Fibroblast of mammary gland (primary cell): ENCODE measurements around the gene CACNA1E.
A peak's percentile ranks its signal among the peaks of the same experiment; 100 is the strongest.

Source experiments
- DNase-seq: peaks from one replicate; pipeline ENCODE4 v3.0.0-alpha.2; 2010; ENCODE audit warnings: low read depth
- H3K4me3 ChIP-seq: 2 replicates; pipeline ENCODE4 v1.5.1; 2011; ENCODE audit warnings: low read depth, mild to moderate bottlenecking, low read length, moderate library complexity; ENCODE audit not compliant: control insufficient read depth
- CTCF ChIP-seq: conservative IDR thresholded peaks from 2 replicates; pipeline ENCODE4 v1.5.1; 2011; ENCODE audit warnings: low read depth, low read length, inconsistent platforms; ENCODE audit not compliant: control insufficient read depth, insufficient read depth

CACNA1E gene

GRCh38 chr1:181499825-181500224, 16.5 kb downstream of the CACNA1E start:
- no peak for TF ChIP-seq CTCF
- H3K4me3 ChIP-seq, result no peak overlapping the region
- no peak for DNase-seq

- H3K4me3 ChIP-seq, result no peak overlapping the region
- no peak for TF ChIP-seq CTCF
- DNase-seq, result no peak
Measured at GRCh38 chr1:181500636-181501035, 17.3 kb downstream of the CACNA1E start.

GRCh38 chr1:181501612-181502011, 18.3 kb downstream of the CACNA1E start:
- H3K4me3 ChIP-seq, result no peak overlapping the region
- DNase-seq, result no peak
- TF ChIP-seq CTCF, result no peak

GRCh38 chr1:181503171-181503810, 20.0 kb downstream of the CACNA1E start:
- TF ChIP-seq CTCF, result no peak
- H3K4me3 ChIP-seq, result no peak overlapping the region
- peak; percentile 86 for DNase-seq

- DNase-seq, result peak; percentile 25
- H3K4me3 ChIP-seq, result no peak overlapping the region
- peak; percentile 19 for TF ChIP-seq CTCF
Measured at GRCh38 chr1:181504399-181504842, 21.1 kb downstream of the CACNA1E start.

GRCh38 chr1:181506563-181507353, 23.4 kb downstream of the CACNA1E start:
- H3K4me3 ChIP-seq, result no peak overlapping the region
- DNase-seq, result no peak
- TF ChIP-seq CTCF, result no peak
